PC-9 (cell line): ENCODE data around the gene P2RX6. TPM values are rescaled to one million over a fixed set of nuclear protein-coding genes. Genes with fewer than 3 reads are reported as not detected.

ENCODE experiments used
- BruUV-seq: library from RNA; stranded (reverse); fragments of 400-500 nt; replicated peaks from 2 replicates; lab custom pipeline; 2021; lab: Mats Ljungman, UMichigan
- CTCF ChIA-PET: fragments of 300-600 bp; sonication (Branson Sonifier 250); formaldehyde crosslinking; loops from one replicate; lab custom pipeline; 2022; ENCODE audit warnings: antibody characterized with exemption; lab: Charles Lee
- POLR2A ChIA-PET: fragments of 300-600 bp; sonication (Branson Sonifier 250); formaldehyde crosslinking; loops from one replicate; lab custom pipeline; 2022; ENCODE audit warnings: antibody characterized with exemption; ENCODE audit not compliant: unreplicated experiment; lab: Charles Lee
- DNase-seq, 2 experiments: peaks; one replicate each; pipeline versions ENCODE4 v3.0.0 to v3.0.0-alpha.2; 2015 to 2022; ENCODE audit warnings: mixed read lengths in 1 of 2
- H2AFZ ChIP-seq: fragments of 200-600 bp; sonication (generic); 2 replicates; pipeline ENCODE4 v1.8.1; 2017; ENCODE audit warnings: antibody characterized with exemption
- H3F3A ChIP-seq: fragments of 200-600 bp; sonication (generic); 2 replicates; pipeline ENCODE4 v1.8.1; 2017; ENCODE audit warnings: antibody characterized with exemption, mild to moderate bottlenecking, low read depth; ENCODE audit not compliant: insufficient read depth
- H3K27ac ChIP-seq: fragments of 200-600 bp; sonication (generic); 2 replicates; pipeline ENCODE4 v1.6.1; 2016; ENCODE audit warnings: mixed run types
- H3K27me3 ChIP-seq: fragments of 200-600 bp; sonication (generic); 2 replicates; pipeline ENCODE4 v1.6.1; 2016; ENCODE audit warnings: low read depth, mixed run types; ENCODE audit not compliant: insufficient read depth
- H3K36me3 ChIP-seq: fragments of 200-600 bp; sonication (generic); 2 replicates; pipeline ENCODE4 v1.6.1; 2016; ENCODE audit warnings: low read depth, mixed run types
- H3K4me1 ChIP-seq: fragments of 200-600 bp; sonication (generic); replicated peaks from 2 replicates; pipeline ENCODE4 v1.6.1; 2016; ENCODE audit warnings: mixed run types; ENCODE audit not compliant: insufficient read depth
- H3K4me2 ChIP-seq: fragments of 200-600 bp; sonication (generic); 2 replicates; pipeline ENCODE4 v1.6.1; 2017; ENCODE audit warnings: mixed run types
- H3K4me3 ChIP-seq: fragments of 200-600 bp; sonication (generic); 2 replicates; pipeline ENCODE4 v1.6.1; 2016; ENCODE audit warnings: mixed run types
- H3K79me2 ChIP-seq: fragments of 200-600 bp; sonication (generic); 2 replicates; pipeline ENCODE4 v1.6.1; 2017; ENCODE audit warnings: low read depth, mixed run types
- H3K9me2 ChIP-seq: fragments of 200-600 bp; sonication (generic); 2 replicates; pipeline ENCODE4 v1.8.1; 2017; ENCODE audit warnings: mild to moderate bottlenecking; ENCODE audit not compliant: insufficient read depth
- H3K9me3 ChIP-seq: fragments of 200-600 bp; sonication (generic); 2 replicates; pipeline ENCODE4 v1.8.1; 2016; ENCODE audit warnings: low read depth; ENCODE audit not compliant: insufficient read depth
- H4K20me1 ChIP-seq: fragments of 200-600 bp; sonication (generic); 2 replicates; pipeline ENCODE4 v1.8.1; 2017; ENCODE audit not compliant: insufficient read depth
- EZH2 ChIP-seq: fragments of 200-600 bp; sonication (generic); IDR thresholded peaks from 2 replicates; pipeline ENCODE4 v1.8.0; 2017; ENCODE audit warnings: antibody characterized with exemption, low read depth
- intact Hi-C: fragments of 100-400 bp; cut with micrococcal nuclease; formaldehyde crosslinking; loops from one replicate; pipeline ENCODE4 v1.10.0; 2022; ENCODE audit not compliant: unreplicated experiment
- total RNA-seq: library from RNA; stranded (reverse); gene quantifications from 2 replicates; pipeline ENCODE4 v1.2.3, GENCODE V29; 2021
- TF ChIP-seq, protein P1 (sequence below): fragments of 200-600 bp; sonication (generic); conservative IDR thresholded peaks from 2 replicates; pipeline ENCODE4 v1.6.1; 2017; ENCODE audit warnings: mixed run types, antibody characterized with exemption, mild to moderate bottlenecking, moderate library complexity

The P2RX6 gene
- total RNA-seq, 1 experiment from 2014 or later, result 2.7 TPM

DNA sequence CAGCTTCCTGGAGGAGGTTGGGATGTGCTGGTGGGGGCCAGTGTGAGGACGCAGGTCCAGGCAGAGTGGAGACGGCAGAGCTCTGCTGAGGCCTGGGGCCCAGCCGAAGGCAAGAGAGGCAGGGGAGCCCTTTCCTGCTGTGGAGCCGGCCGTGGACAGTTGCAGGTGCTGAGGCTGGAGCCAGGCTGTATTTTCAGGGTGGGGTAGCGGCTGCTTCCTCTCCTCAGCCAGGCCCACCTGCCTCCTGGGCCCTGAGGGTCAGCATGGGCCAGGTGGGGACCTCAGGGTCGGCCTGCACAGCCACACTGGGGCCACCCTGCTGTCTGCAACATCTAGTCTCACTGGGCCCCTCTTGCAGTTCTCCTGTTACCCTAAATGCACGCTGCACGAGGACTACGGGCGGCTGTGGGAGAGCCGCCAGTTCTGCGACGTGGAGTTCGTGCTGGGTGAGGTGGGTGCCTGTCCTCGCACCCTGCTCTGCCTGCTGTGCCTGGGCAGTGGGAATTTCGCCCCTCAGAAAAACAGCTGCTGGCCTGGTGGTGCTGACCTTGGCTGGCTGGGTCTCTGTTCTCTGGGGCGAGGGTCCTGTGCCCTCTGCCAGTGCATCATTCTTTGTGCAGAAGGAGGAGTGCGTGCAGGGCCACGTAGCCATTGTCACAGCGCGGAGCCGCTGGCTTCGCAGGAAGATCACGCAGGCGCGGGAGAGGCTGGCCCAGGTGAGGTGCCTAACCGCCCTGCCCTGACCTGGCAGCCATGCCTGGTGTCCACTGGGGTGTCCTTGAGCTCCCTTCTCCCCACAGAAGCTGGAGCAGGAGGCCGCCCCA is 21.4 kb upstream of the P2RX6 start:
- intact Hi-C loops, result no loop called here
- ChIA-PET CTCF (no interaction called here), POLR2A (no interaction called here)
- TF ChIP-seq EZH2, result no peak
- TF ChIP-seq, protein P1, sequence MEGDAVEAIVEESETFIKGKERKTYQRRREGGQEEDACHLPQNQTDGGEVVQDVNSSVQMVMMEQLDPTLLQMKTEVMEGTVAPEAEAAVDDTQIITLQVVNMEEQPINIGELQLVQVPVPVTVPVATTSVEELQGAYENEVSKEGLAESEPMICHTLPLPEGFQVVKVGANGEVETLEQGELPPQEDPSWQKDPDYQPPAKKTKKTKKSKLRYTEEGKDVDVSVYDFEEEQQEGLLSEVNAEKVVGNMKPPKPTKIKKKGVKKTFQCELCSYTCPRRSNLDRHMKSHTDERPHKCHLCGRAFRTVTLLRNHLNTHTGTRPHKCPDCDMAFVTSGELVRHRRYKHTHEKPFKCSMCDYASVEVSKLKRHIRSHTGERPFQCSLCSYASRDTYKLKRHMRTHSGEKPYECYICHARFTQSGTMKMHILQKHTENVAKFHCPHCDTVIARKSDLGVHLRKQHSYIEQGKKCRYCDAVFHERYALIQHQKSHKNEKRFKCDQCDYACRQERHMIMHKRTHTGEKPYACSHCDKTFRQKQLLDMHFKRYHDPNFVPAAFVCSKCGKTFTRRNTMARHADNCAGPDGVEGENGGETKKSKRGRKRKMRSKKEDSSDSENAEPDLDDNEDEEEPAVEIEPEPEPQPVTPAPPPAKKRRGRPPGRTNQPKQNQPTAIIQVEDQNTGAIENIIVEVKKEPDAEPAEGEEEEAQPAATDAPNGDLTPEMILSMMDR, result no peak
- DNase-seq, result no peak
- Histone ChIP-seq H3K27me3 (no peaks in the 10 kb centered on the region), H3K4me2 (no peak overlapping the region), H3K79me2 (no peaks in the 10 kb centered on the region), H3K9me3 (no peaks in the 10 kb centered on the region), H3F3A (no peaks in the 10 kb centered on the region), H3K9me2 (no peaks in the 10 kb centered on the region), H3K36me3 (no peaks in the 10 kb centered on the region), H3K4me3 (no peak overlapping the region), H3K27ac (no peak overlapping the region), H3K4me1 (no peaks in the 10 kb centered on the region), H4K20me1 (no peaks in the 10 kb centered on the region), H2AFZ (no peak overlapping the region)
- BruUV-seq, result no TSS peak

DNA sequence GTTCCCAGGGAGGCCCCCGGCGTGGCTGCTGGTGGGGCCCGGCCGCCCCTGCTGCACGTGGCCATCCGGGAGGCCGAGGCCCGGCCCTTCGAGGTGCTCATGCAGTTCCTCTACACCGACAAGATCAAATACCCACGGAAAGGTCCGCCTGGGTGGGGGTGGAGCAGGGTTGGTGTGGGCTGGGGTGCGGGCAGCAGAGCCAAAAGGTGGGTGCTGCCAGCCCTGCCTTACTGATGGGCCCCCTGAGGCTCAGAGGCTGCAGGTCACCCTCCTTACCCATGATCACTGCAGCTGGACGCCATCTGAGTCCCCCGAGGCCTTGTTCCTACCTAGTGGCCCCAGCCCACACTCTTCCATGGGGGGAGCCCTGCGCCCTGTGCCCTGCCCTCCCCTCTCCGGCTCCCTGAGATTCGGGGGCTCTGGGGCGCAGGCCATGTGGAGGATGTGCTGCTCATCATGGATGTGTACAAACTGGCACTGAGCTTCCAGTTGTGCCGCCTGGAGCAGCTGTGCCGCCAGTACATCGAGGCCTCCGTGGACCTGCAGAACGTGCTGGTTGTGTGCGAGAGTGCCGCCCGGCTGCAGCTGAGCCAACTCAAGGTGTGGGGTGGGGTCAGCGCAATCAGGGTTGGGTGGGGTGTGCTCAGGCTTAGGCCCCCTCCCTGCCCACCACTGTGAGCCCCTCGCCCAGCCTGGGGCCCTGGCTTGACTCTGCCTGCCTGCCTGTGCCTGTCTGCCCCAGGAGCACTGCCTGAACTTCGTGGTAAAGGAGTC is 20.6 kb upstream of the P2RX6 start:
- no peaks in the 10 kb centered on the region for H3K36me3 ChIP-seq
- ChIA-PET CTCF (no interaction called here), POLR2A (no interaction called here)
- H4K20me1 ChIP-seq, result no peaks in the 10 kb centered on the region
- no TSS peak for BruUV-seq
- no peak overlapping the region for H3K4me3 ChIP-seq
- TF ChIP-seq, protein P1, result no peak
- no peak for TF ChIP-seq EZH2
- H3K27me3 ChIP-seq, result no peaks in the 10 kb centered on the region
- no peak for DNase-seq
- intact Hi-C loops, result no loop called here
- no peaks in the 10 kb centered on the region for H3F3A ChIP-seq
- no peaks in the 10 kb centered on the region for H3K9me2 ChIP-seq
- no peaks in the 10 kb centered on the region for H3K9me3 ChIP-seq
- no peak overlapping the region for H2AFZ ChIP-seq
- no peak overlapping the region for H3K4me2 ChIP-seq
- H3K4me1 ChIP-seq, result no peaks in the 10 kb centered on the region
- no peak overlapping the region for H3K27ac ChIP-seq
- no peaks in the 10 kb centered on the region for H3K79me2 ChIP-seq

DNA sequence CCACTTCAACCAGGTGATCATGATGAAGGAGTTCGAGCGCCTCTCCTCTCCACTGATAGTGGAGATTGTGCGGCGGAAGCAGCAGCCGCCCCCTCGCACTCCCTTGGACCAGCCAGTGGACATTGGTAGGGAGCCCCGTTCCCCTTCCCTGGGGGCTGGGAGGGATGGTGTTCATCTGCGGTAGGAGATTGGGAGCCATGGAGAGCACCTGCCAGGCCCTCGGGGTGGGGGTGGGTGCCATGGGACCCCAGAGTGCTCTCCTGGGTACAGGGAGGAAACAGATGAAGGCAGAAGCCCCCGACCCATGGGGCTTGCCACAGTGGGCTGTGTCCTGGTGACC is 20.1 kb upstream of the P2RX6 start:
- H4K20me1 ChIP-seq, result no peaks in the 10 kb centered on the region
- H3K36me3 ChIP-seq, result no peaks in the 10 kb centered on the region

More for the DNA sequence above, 20.1 kb upstream of the P2RX6 start:
- TF ChIP-seq, protein P1, result no peak
- TF ChIP-seq EZH2, result no peak
- H3K27me3 ChIP-seq, result no peaks in the 10 kb centered on the region
- H3F3A ChIP-seq, result no peaks in the 10 kb centered on the region
- BruUV-seq, result no TSS peak
- no peak for DNase-seq
- H3K79me2 ChIP-seq, result no peaks in the 10 kb centered on the region; the same call in 1 of the 2 replicates
- no peak overlapping the region for H3K27ac ChIP-seq
- ChIA-PET POLR2A (no interaction called here), CTCF (no interaction called here)
- no peaks in the 10 kb centered on the region for H3K9me3 ChIP-seq
- intact Hi-C loops, result no loop called here
- H3K4me1 ChIP-seq, result no peaks in the 10 kb centered on the region
- H3K4me3 ChIP-seq, result no peak overlapping the region
- no peaks in the 10 kb centered on the region for H3K9me2 ChIP-seq
- H3K4me2 ChIP-seq, result no peak overlapping the region
- no peak overlapping the region for H2AFZ ChIP-seq
